IgD-negative memory B cell (primary cell): Measurements from ENCODE around the gene TENT4A. TPM values are rescaled to one million over a fixed set of nuclear protein-coding genes. Genes with fewer than 3 reads are reported as not detected.

Source experiments
- polyA plus RNA-seq: library from polyadenylated mRNA; unstranded; fragments of 300-500 nt; fragmentation: Illumina TruSeq; gene quantifications from one replicate; pipeline ENCODE4 v1.2.3, GENCODE V29; 2021

TENT4A gene
- polyA plus RNA-seq, 1 donor from 2014 or later = 1.6 TPM

Other genes starting within 250 kb of the TENT4A start
- gene NSUN2, start 80.4 kb upstream of the TENT4A start, polyA plus RNA-seq = 33.1 TPM
- 14.9 TPM for gene SRD5A1, start 80.0 kb upstream of the TENT4A start, polyA plus RNA-seq